ENCODE data around the gene SLC26A9. TPM values are rescaled to one million over a fixed set of nuclear protein-coding genes. Genes with fewer than 3 reads are reported as not detected.

SLC26A9 gene
- total RNA-seq, 1 experiment from 2014 or later: not detected

DNA sequence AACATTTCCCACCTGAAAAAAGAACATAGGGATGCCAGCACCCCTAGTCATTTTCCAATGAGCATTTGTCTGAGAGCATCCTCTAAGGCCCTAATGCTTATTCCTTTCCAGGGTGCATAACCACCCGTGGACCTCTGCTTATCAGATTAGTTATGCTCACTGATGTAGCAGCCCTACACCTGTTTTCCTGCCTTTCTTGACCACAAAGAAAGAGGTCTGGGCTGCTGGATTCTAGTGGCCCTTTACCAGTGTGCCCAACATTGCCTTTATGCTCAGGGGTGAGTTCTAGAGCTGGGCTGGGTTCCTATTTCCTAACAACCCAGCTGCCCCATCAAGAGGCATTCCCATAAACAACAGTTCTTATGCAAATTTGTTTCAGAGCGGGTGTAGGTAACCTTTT is 73.0 kb downstream of the SLC26A9 start:
- CTCF ChIA-PET: no interaction called here
- Histone ChIP-seq H3K4me1 (ENCODE audit: insufficient read depth, low read length, poor library complexity, severe bottlenecking) (no peaks in the 10 kb centered on the region), H3K9me3 (ENCODE audit: low read depth, low read length, poor library complexity, severe bottlenecking) (no peaks in the 10 kb centered on the region), H3K4me3 (ENCODE audit: low read depth, low read length, poor library complexity, severe bottlenecking) (no peak overlapping the region), H3K36me3 (ENCODE audit: insufficient read depth, low read length, poor library complexity, severe bottlenecking) (no peaks in the 10 kb centered on the region), H3K27me3 (replicated peaks; ENCODE audit: insufficient read depth, low read depth, low read length, poor library complexity) (peaks cover 7% of the 10 kb centered on the region), H3K27ac (ENCODE audit: low read depth, low read length, poor library complexity, severe bottlenecking) (no peak overlapping the region)
- TF ChIP-seq EZH2 (IDR thresholded peaks at IDR 0.05; ENCODE audit: borderline replicate concordance, low read depth, low read length, poor library complexity, severe bottlenecking) (no peak), CTCF (conservative IDR thresholded peaks at IDR 0.05; ENCODE audit: low read depth, low read length) (no peak)
- POLR2A ChIA-PET (ENCODE audit: low non-redundant PET): no interaction called here
- intact Hi-C loops (cut with micrococcal nuclease; ENCODE audit: unreplicated experiment): no loop called here
- BruUV-seq (replicated peaks): no TSS peak
- no peak for DNase-seq (ENCODE audit: low spot score)

Other genes with a start within 250 kb of the SLC26A9 start
- 437 and 468 TPM in 2 replicates for gene NUCKS1, start 193.3 kb downstream of the SLC26A9 start, total RNA-seq (2021)
- 7.9 and 9.5 TPM in 2 replicates for gene RAB29, start 168.0 kb downstream of the SLC26A9 start, total RNA-seq (2021)
- 16.1 and 19.5 TPM in 2 replicates for gene SLC41A1, start 130.3 kb downstream of the SLC26A9 start, total RNA-seq (2021)
- gene PM20D1, start 93.3 kb downstream of the SLC26A9 start, total RNA-seq (2021): not detected in 2 replicates
- gene RAB7B, start 59.9 kb upstream of the SLC26A9 start, total RNA-seq (2021): 0.11 and 0.31 TPM in 2 replicates
- gene CTSE, start 80.4 kb upstream of the SLC26A9 start, total RNA-seq (2021): 0.39 TPM in 1 of 2 replicates, not detected in the other
- gene RHEX, start 109.7 kb upstream of the SLC26A9 start, total RNA-seq (2021): not detected in 2 replicates
- not detected in 2 replicates for gene AVPR1B, start 173.9 kb upstream of the SLC26A9 start, total RNA-seq (2021)

Data from A673 (cell line).